Activated T-cell treated with anti-CD3 and anti-CD28 coated beads for 48 hours (primary cell): ENCODE results near the gene ZNF883.

Source experiments
- DNase-seq: peaks from one replicate; pipeline ENCODE4 v3.0.0-alpha.2; 2020; ENCODE audit warnings: low read depth

The ZNF883 gene

DNA sequence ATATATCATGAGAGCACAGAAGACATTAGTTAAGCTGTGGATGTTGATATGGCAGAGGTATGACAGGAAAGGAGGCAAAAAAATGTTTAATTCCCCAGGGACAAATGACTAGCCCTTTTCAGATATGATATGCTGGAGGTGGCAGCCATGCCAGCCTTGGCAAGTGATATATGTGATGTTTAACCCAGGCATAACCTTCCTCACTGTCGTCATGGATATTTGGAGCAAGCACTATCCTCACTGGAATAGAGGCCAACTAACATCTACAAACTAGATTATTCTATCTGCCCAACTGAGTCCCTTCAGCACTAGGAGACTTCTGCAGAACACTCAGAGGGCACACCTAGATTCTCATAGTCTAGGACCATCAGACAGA lies 94.0 kb downstream of the ZNF883 start:
- no peak for DNase-seq

GRCh38 chr9:112917047-112917986 lies 94.7 kb downstream of the ZNF883 start:
- DNase-seq, result no peak

DNA sequence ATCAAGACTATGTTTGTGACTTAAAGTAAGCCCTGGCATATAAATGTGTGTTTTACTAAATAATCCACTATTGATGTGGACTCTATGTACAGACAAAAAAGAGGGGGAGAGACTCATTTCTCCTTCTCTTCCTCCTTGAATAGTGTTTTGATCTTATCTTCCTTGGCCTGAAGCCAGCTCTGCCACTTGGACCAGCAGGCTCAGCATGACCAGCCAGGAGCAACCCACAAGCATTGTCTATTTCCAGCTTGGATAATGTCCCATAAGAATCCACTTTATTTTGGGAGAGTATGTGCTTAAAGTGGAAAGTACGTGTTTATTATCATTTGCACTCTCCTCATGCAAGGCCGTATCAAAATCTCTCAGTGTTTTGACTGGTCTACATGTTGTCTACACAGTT lies 97.5 kb downstream of the ZNF883 start:
- DNase-seq, result no peak

DNA sequence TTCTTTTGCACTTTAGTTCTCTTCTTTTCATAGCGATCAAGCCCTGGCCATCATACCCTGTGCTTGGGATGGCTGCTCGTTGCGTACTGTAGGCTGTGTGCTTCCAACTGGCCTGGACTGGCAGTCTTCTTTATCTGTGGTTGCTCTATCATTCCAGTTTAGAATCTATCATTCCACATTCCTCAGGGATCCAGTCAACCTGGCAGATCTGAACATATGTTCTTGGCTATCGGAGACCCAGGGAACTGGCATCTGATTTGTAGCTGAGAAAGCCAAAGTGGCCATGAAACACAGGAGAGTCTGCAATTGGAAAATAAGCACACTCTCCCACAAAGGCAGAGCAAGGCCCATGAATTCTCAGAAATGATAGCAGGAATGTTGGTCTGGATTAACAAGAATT lies 98.7 kb downstream of the ZNF883 start:
- no peak for DNase-seq

DNA sequence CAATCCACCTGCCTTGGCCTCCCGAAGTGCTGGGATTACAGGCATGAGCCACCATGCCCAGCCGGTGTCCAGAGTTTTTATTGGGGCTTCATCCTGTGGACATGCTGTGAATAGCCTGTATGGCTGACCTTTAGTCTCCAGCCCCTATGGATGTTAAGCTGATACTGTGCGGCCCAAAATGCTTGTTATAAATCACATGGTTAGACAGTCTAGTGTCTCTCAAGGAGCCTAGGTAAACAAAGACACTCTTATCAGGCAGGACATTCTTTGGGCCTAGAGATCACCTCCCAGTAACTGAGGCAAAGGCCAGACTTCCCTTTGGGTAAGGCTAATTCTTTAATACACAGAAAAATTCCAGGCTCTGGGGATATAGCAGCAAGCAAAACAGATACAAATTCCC lies 99.4 kb downstream of the ZNF883 start:
- DNase-seq, result no peak

- DNase-seq, result no peak
Observed at GRCh38 chr9:112911736-112912135, 100.3 kb downstream of the ZNF883 start.
